AG09319 (cell line): Measurements from ENCODE around the gene PANK1.

Source experiments
- DNase-seq: peaks from one replicate; pipeline ENCODE4 v3.0.0-alpha.2; 2010; ENCODE audit warnings: low read depth; ENCODE audit errors: extremely low read depth
- TF ChIP-seq, protein P1 (sequence below): IDR thresholded peaks from 2 replicates; pipeline ENCODE4 v1.5.1; 2011; ENCODE audit warnings: low read depth, mild to moderate bottlenecking, inconsistent platforms, low read length, moderate library complexity

The PANK1 gene

DNA sequence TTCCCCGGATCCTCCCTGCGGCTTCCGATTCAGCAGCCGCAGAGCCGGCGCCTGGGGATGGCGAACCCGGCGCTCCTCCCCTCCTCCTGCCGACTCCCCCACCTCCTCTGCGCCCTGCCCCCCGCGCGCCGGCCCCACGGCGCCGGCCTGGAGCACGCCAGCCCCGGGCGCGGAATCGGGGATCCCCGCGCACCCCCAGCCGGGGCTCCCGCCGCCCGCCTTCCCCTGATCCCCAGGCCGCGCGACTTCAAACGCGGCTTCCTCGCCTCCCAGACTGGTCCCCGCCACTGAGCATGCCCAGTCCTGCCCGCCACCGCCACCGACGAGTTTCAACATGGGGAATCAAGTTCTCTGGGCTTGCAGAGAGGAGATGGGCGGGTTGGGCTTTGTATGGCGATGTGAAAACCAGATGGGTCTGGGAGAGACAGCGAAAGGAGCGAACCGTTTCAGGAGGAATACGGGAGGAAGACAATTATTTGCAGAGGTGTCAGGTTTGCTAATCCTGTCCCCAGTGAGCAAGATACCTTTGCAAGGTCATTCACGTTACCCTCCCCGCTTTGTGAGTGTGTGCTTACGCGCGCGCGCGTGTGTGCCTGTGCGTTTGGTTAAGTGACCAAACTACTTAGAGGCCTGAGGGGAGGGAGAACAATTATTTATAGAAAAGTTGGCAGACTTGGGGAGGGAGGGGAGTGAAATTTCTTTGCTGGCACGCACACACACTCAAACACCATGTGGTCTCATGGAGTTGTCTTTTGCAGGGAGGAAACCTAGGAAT, at the start of gene PANK1:
TSS of gene PANK1 (minus strand) at position 276 of the 775 bp plus-strand sequence. CDS start 351 bp downstream, outside the sequence.
- peak; percentile 41 for DNase-seq
- TF ChIP-seq, protein P1, sequence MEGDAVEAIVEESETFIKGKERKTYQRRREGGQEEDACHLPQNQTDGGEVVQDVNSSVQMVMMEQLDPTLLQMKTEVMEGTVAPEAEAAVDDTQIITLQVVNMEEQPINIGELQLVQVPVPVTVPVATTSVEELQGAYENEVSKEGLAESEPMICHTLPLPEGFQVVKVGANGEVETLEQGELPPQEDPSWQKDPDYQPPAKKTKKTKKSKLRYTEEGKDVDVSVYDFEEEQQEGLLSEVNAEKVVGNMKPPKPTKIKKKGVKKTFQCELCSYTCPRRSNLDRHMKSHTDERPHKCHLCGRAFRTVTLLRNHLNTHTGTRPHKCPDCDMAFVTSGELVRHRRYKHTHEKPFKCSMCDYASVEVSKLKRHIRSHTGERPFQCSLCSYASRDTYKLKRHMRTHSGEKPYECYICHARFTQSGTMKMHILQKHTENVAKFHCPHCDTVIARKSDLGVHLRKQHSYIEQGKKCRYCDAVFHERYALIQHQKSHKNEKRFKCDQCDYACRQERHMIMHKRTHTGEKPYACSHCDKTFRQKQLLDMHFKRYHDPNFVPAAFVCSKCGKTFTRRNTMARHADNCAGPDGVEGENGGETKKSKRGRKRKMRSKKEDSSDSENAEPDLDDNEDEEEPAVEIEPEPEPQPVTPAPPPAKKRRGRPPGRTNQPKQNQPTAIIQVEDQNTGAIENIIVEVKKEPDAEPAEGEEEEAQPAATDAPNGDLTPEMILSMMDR: no peak

DNA sequence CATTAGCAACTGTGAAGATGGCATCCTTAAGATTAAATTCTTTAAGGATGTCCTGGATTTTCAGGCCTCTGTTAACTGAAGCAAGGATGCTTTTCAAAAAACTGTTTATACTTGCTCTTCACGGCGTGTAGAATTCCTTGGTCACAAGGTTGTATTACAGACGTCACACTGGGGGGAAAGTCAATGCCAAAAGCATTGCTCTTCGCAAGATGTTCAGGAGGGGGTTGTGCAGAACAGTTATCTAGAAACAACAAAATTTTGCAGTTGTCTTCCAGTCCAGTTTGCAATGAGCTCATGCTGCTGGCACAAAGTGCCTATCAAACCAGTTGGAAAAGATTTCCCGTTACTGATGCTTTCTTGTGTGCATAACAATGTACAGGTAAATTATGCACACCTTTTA, 48.1 kb upstream of the PANK1 start:
- TF ChIP-seq, protein P1: no peak
- no peak for DNase-seq

DNA sequence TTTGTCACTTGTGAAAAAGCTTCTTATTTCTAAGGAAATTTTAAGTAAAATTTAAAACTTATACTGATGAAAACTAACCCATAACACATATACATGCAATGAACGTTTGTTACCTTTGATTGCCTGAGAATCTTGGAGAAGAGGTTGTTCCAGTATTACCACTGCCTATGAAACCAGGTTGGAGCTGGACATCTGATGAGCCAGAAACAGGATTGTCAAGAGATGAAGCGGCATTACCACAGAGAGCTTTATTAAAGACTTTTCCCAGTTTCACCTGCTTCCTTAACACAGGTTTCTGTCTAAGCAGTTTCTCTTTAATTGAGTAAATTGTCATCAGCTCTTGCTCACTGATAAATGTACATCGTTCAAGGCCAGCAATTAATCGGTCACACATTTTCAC, 47.4 kb upstream of the PANK1 start:
- DNase-seq: no peak
- TF ChIP-seq, protein P1: no peak

- TF ChIP-seq, protein P1: no peak
- DNase-seq: no peak
Observed at GRCh38 chr10:89690027-89690426, 45.0 kb upstream of the PANK1 start.

GRCh38 chr10:89685936-89686335, 40.9 kb upstream of the PANK1 start:
- no peak for DNase-seq
- TF ChIP-seq, protein P1: no peak

DNA sequence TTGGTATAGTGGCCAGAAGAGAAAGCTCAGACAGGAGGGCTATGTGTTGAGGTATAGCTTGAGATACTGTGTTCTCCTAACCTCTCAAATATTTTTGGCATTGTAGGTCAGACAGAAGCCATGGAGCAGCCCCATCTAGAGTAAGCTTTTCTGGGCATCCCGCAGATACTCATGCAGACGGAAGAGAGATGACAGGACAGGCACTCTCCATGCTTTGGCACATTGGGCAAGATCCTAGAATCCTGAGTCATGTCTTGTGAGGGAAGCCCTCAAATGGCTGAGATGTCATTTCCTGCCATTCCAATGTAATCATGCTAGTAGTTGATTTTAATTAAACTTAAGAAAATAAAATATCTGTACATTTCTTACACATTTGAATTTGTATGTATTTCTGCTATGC, 39.6 kb upstream of the PANK1 start:
- TF ChIP-seq, protein P1: no peak
- no peak for DNase-seq

GRCh38 chr10:89683883-89684282, 38.8 kb upstream of the PANK1 start:
- no peak for DNase-seq
- TF ChIP-seq, protein P1: no peak
